IPS-15b (cell line): ENCODE results near the gene BBS2.

ENCODE experiments used
- H3K27me3 ChIP-seq: one replicate; pipeline ENCODE4 v1.6.1; 2013; ENCODE audit warnings: low read length; ENCODE audit not compliant: control insufficient read depth, insufficient read depth
- H3K36me3 ChIP-seq: one replicate; pipeline ENCODE4 v1.6.1; 2013; ENCODE audit warnings: low read length; ENCODE audit not compliant: control insufficient read depth, insufficient read depth
- H3K4me1 ChIP-seq: one replicate; pipeline ENCODE4 v1.6.1; 2013; ENCODE audit warnings: mild to moderate bottlenecking, low read length; ENCODE audit not compliant: control insufficient read depth, insufficient read depth
- H3K4me3 ChIP-seq: one replicate; pipeline ENCODE4 v1.5.1; 2013; ENCODE audit warnings: low read depth, low read length
- H3K9ac ChIP-seq: one replicate; pipeline ENCODE4 v1.6.1; 2013; ENCODE audit warnings: low read depth, mild to moderate bottlenecking, low read length
- H3K9me3 ChIP-seq: one replicate; pipeline ENCODE4 v1.6.1; 2013; ENCODE audit warnings: mild to moderate bottlenecking, low read length; ENCODE audit not compliant: control insufficient read depth, insufficient read depth

BBS2 gene

GRCh38 chr16:56469748-56470147 lies 50.1 kb downstream of the BBS2 start:
- no peaks in the 10 kb centered on the region for H3K4me1 ChIP-seq

DNA sequence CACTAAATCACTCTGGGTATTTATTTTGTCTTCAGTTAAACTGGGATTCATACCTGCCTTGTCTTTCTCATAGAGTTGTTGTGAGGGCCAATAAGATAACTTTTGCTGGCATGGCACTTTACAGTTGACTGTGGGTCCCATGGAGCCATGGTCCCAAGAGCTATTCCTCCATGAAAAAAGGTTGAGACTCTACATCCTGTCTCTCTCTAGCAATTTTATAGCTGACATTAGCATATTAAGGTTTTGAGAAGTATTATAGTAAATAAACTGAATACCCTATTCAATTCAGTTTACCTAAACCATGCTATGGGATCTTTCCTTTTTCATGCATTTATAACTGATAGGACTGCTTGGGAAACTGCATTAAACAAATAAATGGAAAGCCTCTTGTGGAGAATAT lies 51.0 kb downstream of the BBS2 start:
- Histone ChIP-seq H3K4me1 (no peaks in the 10 kb centered on the region), H3K4me3 (no peak overlapping the region), H3K9me3 (no peaks in the 10 kb centered on the region), H3K36me3 (peaks cover 50% of the 10 kb centered on the region), H3K27me3 (no peaks in the 10 kb centered on the region), H3K9ac (no peak overlapping the region)

More at GRCh38 chr16:56469748-56470147, 50.1 kb downstream of the BBS2 start:
- no peak overlapping the region for H3K4me3 ChIP-seq
- no peak overlapping the region for H3K9ac ChIP-seq
- no peaks in the 10 kb centered on the region for H3K9me3 ChIP-seq
- peaks cover 50% of the 10 kb centered on the region for H3K36me3 ChIP-seq
- no peaks in the 10 kb centered on the region for H3K27me3 ChIP-seq

- H3K4me1 ChIP-seq = no peaks in the 10 kb centered on the region
- no peaks in the 10 kb centered on the region for H3K9me3 ChIP-seq
- H3K9ac ChIP-seq = no peak overlapping the region
- peaks cover 36% of the 10 kb centered on the region for H3K36me3 ChIP-seq
- H3K4me3 ChIP-seq = no peak overlapping the region
- H3K27me3 ChIP-seq = no peaks in the 10 kb centered on the region
These were observed 53.5 kb downstream of the BBS2 start for GRCh38 chr16:56466344-56466743.

DNA sequence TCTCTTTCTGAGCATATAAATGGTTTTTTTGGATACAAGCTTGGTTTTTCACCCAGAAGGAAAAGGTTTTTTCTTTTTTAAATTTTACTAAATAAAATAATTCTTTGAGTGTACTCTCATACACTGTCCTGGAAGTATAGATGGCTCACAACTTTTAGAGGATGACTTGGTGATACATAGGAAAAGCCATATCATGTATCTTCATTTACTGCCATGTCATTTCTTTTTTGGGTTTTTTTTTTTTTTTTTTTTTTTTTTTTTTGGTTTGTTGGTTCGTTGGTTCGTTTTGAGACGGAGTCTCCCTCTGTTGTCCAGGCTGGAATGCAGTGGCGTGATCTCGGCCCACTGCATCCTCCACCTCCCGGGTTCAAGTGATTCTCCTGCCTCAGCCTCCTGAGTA lies 56.7 kb downstream of the BBS2 start:
- H3K9ac ChIP-seq = no peak overlapping the region
- H3K9me3 ChIP-seq = no peaks in the 10 kb centered on the region
- no peaks in the 10 kb centered on the region for H3K4me1 ChIP-seq
- peaks cover 17% of the 10 kb centered on the region for H3K36me3 ChIP-seq
- no peaks in the 10 kb centered on the region for H3K27me3 ChIP-seq
- no peak overlapping the region for H3K4me3 ChIP-seq

- H3K9ac ChIP-seq = no peak overlapping the region
- H3K4me3 ChIP-seq = no peak overlapping the region
- peaks cover 17% of the 10 kb centered on the region for H3K36me3 ChIP-seq
- no peaks in the 10 kb centered on the region for H3K9me3 ChIP-seq
- no peaks in the 10 kb centered on the region for H3K27me3 ChIP-seq
- H3K4me1 ChIP-seq = no peaks in the 10 kb centered on the region
These were observed 57.6 kb downstream of the BBS2 start for GRCh38 chr16:56462064-56462796.

DNA sequence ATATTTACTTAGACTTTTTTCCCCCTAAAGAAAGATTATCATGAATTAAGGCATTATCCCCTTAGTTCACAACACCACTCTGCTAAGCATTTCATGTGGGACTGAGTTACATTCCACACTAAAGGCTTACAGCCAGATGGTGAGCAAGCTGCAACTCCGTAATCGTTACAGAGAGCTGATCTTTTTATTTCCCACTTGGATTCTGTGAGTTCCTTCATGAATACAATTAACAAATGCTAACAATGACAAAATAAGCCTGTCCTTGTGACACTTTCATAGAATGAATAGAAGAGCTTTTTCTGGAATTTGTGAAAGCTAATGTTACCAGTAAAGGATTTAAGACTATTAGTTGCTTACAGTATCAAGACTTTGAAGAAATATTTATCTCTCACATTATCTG lies 59.7 kb downstream of the BBS2 start:
- Histone ChIP-seq H3K36me3 (peaks cover 22% of the 10 kb centered on the region), H3K4me1 (no peaks in the 10 kb centered on the region)

DNA sequence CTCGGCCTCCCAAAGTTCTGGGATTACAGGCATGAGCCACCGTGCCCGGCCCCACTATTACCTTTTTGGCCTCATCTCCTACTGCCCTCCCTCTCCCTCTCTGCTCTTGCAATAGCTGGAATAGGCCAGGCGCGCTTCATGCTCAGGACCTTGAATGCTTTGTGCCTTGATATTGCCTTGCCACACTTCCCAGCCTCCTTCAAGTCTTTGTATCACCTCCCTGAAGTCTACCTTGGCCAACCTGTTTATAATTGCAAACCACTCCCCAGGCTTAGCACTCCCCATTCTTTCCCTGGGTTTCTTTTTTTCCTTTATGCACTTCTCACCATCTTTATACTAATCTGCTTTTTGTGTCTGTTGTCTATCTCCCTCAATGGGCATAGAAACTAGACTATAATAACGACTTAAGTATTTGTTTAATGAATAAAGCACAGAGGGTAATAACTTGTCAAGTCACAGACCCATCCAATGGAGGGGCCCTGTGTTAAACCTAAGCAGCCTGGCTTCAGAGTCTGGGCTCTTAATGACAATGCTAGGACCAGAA lies 61.8 kb downstream of the BBS2 start:
- Histone ChIP-seq H3K9me3 (no peaks in the 10 kb centered on the region), H3K4me3 (no peak overlapping the region), H3K27me3 (no peaks in the 10 kb centered on the region), H3K36me3 (peaks cover 19% of the 10 kb centered on the region), H3K4me1 (no peaks in the 10 kb centered on the region), H3K9ac (no peak overlapping the region)

More for the DNA sequence above, 59.7 kb downstream of the BBS2 start:
- Histone ChIP-seq H3K9ac (no peak overlapping the region), H3K27me3 (no peaks in the 10 kb centered on the region), H3K4me3 (no peak overlapping the region), H3K9me3 (no peaks in the 10 kb centered on the region)

DNA sequence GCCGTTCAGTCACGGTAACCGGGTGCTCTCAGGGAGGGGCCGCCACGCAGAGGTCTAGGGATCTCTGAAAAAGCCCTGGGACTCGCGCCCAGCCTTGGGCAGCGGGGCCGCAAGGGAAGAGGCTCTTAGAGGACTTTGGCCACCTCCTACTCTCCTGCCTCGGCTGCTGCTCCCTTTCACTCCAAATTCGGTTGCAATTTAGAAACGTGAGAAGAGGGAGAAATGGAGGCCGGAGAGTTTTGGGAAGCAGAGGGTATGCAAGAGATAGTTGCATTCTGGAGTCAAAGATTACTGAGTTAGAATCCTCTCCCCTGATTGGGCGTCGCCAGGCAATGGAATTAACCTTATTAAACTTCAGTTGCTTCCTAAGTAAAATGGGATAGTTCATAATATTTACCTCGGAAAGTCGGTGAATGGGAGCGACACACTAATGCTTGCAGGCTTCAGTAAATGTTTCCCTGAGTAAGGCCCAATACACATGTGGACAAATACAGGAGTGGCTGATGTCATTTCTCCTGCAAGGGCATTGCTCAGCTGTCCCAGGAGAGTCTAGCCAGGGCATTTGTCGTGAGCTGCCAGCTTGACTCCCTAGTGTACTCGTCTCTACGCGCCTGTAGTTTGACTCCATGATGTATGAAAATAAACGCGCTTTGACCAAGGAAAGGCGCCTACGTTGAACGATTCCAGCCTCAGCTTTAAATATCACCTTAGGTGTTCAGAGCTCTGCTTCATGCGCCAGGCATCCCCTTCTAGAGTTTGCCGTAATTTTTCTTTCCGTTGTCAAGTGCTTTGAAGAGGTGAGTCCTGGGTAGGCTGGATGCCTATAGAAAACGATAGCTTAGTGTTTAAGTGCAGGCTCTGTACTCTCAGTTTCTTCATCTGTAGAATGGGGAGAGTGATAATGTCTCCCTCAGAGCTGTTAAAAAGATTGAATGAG lies 67.8 kb downstream of the BBS2 start:
- Histone ChIP-seq H3K9ac (peak overlapping the region; percentile 86), H3K4me1 (peaks cover 14% of the 10 kb centered on the region), H3K27me3 (no peaks in the 10 kb centered on the region)

GRCh38 chr16:56450986-56451752 lies 68.7 kb downstream of the BBS2 start, which contains the start of the genes NUDT21 and OGFOD1:
NUDT21 (minus strand) TSS chr16:56451332; CDS start chr16:56451202, 130 bp downstream.
OGFOD1 (plus strand) TSS chr16:56451554; CDS start chr16:56451613, 59 bp downstream.
- Histone ChIP-seq H3K9ac (peak within 1 kb of the TSS; percentile 86), H3K27me3 (no peaks in the 10 kb centered on the region), H3K9me3 (no peaks in the 10 kb centered on the region), H3K4me3 (peak within 1 kb of the TSS; percentile 96), H3K36me3 (peaks cover 8% of the 10 kb centered on the region), H3K4me1 (peaks cover 14% of the 10 kb centered on the region)

More for the DNA sequence above, 67.8 kb downstream of the BBS2 start:
- H3K36me3 ChIP-seq = peaks cover 10% of the 10 kb centered on the region
- peak overlapping the region; percentile 96 for H3K4me3 ChIP-seq
- H3K9me3 ChIP-seq = no peaks in the 10 kb centered on the region

DNA sequence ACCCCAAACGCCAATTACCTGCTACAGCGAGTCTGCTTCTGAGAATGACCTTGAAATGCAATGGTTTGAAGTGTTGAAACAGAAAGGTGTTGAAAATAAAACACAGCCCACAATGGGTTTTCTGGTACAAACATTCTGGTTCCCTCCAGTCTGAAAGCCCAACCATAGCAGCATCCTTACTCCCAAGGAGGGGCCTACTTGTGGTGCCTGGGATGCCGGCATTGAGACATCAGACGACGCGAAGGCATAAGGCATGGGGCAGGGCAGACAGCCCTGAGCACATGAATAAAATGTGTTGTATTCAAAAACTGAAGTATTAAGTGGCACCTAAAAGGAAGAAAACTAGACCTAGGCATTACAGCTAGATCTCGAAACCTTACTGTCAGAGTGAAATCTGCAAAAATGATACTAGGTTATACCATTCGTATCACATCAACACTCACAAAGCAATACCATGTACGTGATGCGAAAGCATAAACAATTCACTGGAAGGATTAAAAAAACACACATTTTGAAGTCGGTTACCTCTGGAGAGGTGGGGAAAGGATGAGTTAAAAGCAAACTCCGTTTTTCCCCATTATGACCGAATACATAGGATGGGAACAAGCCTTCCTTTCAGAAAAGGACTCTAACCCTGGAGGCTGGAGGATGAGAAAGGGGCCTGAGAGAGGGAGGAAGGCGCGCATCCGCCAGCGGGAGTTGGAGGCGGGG lies 69.4 kb downstream of the BBS2 start:
- Histone ChIP-seq H3K4me3 (peak overlapping the region; percentile 96), H3K36me3 (peaks cover 2% of the 10 kb centered on the region), H3K27me3 (no peaks in the 10 kb centered on the region)

More for the DNA sequence above, 69.4 kb downstream of the BBS2 start:
- Histone ChIP-seq H3K9ac (peak overlapping the region; percentile 79), H3K4me1 (peaks cover 14% of the 10 kb centered on the region), H3K9me3 (no peaks in the 10 kb centered on the region)
